ENCODE results near the gene TMIGD1.
"Not testable (repeated sequence)": the region's sequence is repeated elsewhere in the genome, so short reads cannot be mapped to it uniquely, and the experiment has no call there.

Gene TMIGD1

DNA sequence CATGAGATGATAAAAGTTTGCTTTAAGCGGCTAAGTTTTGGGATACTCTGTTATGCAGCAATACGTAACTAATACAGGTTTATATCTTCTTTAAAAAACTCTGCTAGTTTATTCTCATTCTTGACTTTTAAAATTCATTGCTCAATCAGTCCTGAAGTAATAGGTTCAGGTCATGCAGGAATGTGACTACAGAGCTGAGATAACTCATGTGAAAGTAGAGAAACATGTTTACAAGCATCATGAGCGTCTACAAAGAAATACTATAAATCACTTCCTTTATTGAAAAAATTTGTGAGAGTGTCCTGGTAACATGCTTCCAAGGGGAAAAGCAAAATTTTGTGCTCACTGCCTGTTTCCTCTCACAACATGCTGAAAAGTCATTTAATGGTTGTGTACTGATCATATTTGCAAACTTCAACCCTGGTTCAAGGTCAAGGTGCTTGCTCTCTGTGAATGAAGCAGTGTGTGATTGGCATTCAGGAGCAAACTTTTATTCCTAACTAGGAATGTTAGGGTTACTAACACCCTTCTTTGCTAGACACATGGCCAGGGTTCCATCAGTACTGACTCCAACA, 12.5 kb upstream of the TMIGD1 start:
- DNase-seq: no peak
- Histone ChIP-seq H3K4me1 (peaks cover 0 to 16% (median 0%) of the 10 kb centered on the region in 4 donors), H3K36me3 (no peaks in the 10 kb centered on the region), H3K27ac (no peak overlapping the region), H3K9me3 (no peaks in the 10 kb centered on the region), H3K27me3 (no peaks in the 10 kb centered on the region), H3K4me3 (no peak overlapping the region)
- TF ChIP-seq, protein P1, sequence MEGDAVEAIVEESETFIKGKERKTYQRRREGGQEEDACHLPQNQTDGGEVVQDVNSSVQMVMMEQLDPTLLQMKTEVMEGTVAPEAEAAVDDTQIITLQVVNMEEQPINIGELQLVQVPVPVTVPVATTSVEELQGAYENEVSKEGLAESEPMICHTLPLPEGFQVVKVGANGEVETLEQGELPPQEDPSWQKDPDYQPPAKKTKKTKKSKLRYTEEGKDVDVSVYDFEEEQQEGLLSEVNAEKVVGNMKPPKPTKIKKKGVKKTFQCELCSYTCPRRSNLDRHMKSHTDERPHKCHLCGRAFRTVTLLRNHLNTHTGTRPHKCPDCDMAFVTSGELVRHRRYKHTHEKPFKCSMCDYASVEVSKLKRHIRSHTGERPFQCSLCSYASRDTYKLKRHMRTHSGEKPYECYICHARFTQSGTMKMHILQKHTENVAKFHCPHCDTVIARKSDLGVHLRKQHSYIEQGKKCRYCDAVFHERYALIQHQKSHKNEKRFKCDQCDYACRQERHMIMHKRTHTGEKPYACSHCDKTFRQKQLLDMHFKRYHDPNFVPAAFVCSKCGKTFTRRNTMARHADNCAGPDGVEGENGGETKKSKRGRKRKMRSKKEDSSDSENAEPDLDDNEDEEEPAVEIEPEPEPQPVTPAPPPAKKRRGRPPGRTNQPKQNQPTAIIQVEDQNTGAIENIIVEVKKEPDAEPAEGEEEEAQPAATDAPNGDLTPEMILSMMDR (IDR thresholded peaks at IDR 0.05): no peak
- intact Hi-C loops (cut with DNase I; ENCODE audit: low total_unique reads): no loop called here

DNA sequence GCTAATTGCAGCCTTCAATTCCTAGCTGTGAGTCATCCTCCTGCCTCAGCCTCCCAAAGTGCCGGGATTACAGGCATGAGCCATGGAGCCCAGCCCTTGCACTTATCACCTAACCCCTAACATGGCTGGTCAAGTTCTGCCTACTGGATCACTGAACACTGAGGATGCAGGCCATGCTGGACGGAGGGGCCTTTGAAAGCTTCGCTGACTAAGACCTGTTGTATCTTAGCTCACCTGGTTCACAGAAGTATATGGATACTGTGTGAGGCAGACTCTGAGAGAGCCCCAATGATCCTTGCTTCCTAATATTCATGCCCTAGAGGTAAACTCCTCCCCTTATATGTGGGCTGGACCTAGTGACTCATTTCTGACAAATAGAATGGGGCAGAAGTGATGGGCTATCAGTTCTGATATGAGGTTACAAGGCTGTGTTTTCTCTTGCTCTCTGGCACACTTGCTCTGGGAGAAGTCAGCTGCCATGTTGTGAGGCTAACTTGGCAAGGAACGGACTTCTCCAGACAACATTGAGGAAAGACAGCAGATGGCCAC, 11.7 kb upstream of the TMIGD1 start:
- H3K4me3 ChIP-seq: no peak overlapping the region
- intact Hi-C loops (cut with DNase I; ENCODE audit: low total_unique reads): no loop called here
- H3K27ac ChIP-seq: no peak overlapping the region
- H3K36me3 ChIP-seq: no peaks in the 10 kb centered on the region
- TF ChIP-seq, protein P1 (IDR thresholded peaks at IDR 0.05): no peak
- no peak for DNase-seq
- H3K4me1 ChIP-seq: peaks cover 0 to 20% (median 1%) of the 10 kb centered on the region in 4 donors
- no peaks in the 10 kb centered on the region for H3K27me3 ChIP-seq
- H3K9me3 ChIP-seq: no peaks in the 10 kb centered on the region

DNA sequence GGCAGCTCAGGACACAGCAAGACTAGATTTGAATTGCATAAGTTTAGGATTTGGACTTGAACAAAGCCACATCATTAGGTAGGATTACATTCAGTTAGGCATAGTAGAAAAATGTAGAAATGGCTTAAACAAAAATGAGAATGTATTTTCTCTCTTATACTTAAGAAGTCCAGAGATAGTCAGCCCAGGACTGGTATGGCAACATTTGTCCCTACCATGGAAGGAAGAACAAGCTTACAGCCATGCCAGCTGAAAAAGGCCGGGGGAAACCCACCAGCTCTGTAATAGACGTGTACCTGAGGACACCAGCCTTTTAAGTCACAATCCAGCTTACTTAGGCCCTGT, 11.2 kb upstream of the TMIGD1 start:
- TF ChIP-seq, protein P1 (IDR thresholded peaks at IDR 0.05): no peak
- Histone ChIP-seq H3K9me3 (no peaks in the 10 kb centered on the region), H3K27me3 (no peaks in the 10 kb centered on the region), H3K4me1 (peaks cover 0 to 25% (median 4%) of the 10 kb centered on the region in 4 donors), H3K36me3 (no peaks in the 10 kb centered on the region), H3K27ac (no peak overlapping the region), H3K4me3 (no peak overlapping the region)
- DNase-seq: no peak
- intact Hi-C loops (cut with DNase I; ENCODE audit: low total_unique reads): no loop called here

DNA sequence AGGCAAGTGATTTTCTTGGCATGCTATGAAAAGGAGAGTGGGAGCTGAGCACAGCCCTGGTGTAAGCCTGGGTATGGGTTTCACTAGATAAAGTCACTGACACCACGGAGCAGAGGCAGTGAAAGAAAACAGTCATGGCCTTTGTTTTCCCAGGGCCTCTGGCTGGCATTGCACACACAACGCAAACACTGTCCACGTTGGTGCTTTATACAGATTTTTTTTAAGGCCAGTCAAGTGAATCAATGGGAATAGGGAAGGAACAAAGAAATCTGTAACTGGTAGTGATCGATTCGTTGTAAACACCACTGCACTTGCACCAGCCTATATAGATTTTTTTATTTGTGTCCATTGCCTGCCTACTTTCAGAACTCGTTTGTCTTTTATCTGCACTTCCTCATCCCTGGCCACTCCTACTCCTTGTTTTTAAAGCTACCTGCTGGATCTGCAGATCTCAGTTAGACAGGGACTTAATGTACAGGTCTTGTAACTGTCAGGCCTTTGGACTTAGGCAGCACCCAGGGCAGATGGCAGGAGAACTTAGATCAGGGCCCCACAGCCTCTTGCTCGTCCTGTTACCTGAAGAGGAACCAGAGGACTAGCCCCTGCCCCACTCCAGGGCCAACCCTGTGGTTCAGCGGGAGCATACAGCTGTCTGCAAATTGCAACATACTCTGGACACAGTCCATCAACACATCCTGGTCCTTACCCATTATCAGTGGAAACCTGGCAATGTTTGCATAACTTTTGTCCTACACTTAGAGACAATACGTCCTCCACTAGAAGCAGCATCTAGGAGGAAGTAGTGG, 10.6 kb upstream of the TMIGD1 start:
- Histone ChIP-seq H3K4me3 (no peak overlapping the region), H3K27ac (no peak overlapping the region), H3K4me1 (peaks cover 0 to 27% (median 4%) of the 10 kb centered on the region in 4 donors), H3K9me3 (no peaks in the 10 kb centered on the region), H3K27me3 (no peaks in the 10 kb centered on the region), H3K36me3 (no peaks in the 10 kb centered on the region)
- intact Hi-C loops (cut with DNase I; ENCODE audit: low total_unique reads): no loop called here
- TF ChIP-seq, protein P1 (IDR thresholded peaks at IDR 0.05): no peak
- DNase-seq: no peak

DNA sequence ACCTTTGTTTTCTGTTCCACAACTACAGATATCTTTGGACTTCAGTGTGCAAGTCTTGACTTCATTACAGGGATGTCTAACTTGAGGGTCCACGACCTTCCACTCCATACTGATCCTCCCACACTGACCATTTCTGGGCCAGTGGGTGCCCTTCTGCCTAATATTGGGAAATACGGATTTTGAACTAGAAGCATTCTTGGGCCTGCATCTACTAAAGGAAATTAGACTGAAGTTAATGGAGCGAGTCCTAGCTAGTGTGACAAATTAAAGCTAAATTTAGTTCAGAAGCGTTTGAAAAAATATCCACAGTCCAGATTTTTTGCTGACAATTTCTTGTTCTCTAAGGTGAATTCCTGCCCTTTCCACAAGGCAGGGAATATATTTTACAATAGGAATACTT, 9.9 kb upstream of the TMIGD1 start:
- TF ChIP-seq, protein P1 (IDR thresholded peaks at IDR 0.05): no peak
- Histone ChIP-seq H3K27ac (no peak overlapping the region), H3K27me3 (no peaks in the 10 kb centered on the region), H3K36me3 (no peaks in the 10 kb centered on the region), H3K4me1 (peaks cover 0 to 27% (median 4%) of the 10 kb centered on the region in 4 donors), H3K4me3 (no peak overlapping the region), H3K9me3 (no peaks in the 10 kb centered on the region)
- intact Hi-C loops (cut with DNase I; ENCODE audit: low total_unique reads): no loop called here
- DNase-seq: no peak

DNA sequence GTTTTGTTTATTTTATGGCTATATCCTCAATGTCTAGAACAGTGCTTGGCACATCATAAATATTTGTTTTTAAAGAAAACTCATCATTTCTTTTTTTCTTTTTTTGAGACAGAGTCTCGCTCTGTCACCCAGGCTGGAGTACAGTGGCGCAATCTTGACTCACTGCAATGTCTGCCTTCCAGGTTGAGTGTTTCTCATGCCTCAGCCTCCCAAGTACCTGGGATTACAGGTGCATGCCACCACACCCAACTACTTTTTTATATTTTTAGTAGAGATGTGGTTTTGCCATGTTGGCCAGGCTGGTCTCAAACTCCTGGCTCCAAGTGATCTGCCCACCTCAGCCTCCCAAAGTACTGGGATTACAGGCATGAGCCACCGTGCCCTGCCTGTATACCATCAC, 9.4 kb upstream of the TMIGD1 start:
- not testable (repeated sequence) for H3K27me3 ChIP-seq, H3K4me3 ChIP-seq, DNase-seq

More for the DNA sequence above, 9.4 kb upstream of the TMIGD1 start:
- H3K27ac ChIP-seq; H3K36me3 ChIP-seq; intact Hi-C loops (cut with DNase I; ENCODE audit: low total_unique reads); H3K9me3 ChIP-seq: not testable (repeated sequence)
- H3K4me1 ChIP-seq: peaks cover 0 to 27% (median 4%) of the 10 kb centered on the region in 4 donors
